Measurements from ENCODE around the gene ANKRD10.

Gene ANKRD10

DNA sequence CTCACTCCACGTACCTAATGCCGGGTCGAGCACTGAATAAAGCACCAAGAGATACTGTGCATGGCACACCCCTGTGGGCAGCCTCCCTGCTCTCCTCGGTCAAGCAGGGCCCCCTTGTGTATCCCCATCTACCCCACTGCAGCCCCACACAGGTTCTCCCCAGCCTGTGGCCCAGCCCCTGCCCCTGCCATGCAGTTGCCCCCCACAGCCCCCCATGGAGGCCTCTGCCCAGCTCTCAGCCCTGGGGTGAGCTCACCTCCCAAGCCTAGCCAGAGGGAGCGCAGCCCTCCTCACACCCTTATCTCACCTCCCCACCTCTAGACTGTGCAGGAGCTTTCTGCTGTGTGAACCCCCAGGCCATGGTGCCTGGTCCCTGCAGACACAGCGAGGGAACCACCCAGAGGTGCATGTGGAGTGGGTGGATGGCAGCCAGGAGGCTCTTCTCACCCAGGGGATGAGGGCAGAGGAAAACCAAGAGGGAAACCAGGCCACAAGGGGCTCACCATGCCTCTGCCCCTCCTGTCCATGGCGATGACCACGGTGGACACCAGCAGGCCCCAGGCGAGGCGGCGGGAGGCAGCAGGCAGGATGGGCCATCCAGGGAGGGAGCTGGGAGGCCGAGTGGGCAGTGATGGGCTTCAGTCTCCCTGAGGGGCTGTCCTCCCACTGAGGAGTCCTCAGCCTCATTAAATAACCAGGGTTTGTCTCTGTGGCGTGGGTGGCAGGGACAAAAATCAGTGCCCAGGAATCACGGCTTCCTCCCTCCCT, 83.2 kb downstream of the ANKRD10 start:
- no peak for DNase-seq (ENCODE audit: low spot score)
- FAIRE-seq = no peak

DNA sequence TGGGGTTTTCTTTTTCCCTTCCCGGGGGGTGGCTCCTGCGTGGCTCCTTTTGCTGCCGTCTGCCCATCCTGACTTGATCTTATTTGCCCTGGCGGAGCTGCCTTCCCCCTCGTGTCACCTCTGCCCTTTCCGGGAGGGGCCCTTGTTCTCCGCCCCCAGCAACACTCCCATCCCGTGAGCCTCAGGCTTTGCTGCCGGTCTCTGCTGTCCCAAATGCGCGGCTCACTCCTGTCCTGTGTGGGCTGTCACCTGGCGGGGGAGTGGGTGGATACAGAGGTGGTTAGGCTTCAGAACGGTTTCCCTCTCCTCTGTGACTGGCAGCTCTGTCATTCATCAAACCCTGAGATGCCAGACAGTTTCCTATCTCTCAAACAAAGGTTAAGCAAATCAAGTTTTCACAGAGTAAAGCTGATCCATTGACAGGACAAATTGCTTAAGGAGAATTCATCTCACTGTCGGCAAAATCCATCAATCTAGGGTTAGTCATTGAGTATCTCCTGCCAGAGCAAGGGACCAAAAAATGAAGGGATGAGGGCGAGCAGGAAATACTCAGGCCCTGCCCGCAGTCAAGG, 84.0 kb downstream of the ANKRD10 start:
- FAIRE-seq = no peak
- no peak for DNase-seq (ENCODE audit: low spot score)

DNA sequence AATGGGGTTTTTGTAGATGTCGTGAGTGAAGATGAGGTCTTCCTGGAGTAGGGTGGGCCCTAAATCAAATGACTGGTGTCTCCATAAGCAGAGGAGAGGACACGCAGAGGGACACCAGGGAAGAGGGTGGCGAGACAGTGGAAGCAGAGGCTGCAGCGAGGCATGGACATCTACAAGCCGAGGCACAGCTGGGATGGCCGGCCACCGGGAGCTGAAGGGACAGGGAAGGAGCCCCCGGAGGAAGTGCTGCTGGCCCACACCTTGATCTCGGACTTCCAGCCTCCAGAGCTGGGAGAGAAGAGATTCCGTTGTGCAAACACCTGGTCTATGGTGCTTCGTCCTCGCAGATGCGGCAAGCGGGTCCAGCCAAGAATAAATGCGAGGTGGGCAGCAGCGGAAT, 84.5 kb downstream of the ANKRD10 start:
- FAIRE-seq (no peak), DNase-seq (ENCODE audit: low spot score) (no peak)

DNA sequence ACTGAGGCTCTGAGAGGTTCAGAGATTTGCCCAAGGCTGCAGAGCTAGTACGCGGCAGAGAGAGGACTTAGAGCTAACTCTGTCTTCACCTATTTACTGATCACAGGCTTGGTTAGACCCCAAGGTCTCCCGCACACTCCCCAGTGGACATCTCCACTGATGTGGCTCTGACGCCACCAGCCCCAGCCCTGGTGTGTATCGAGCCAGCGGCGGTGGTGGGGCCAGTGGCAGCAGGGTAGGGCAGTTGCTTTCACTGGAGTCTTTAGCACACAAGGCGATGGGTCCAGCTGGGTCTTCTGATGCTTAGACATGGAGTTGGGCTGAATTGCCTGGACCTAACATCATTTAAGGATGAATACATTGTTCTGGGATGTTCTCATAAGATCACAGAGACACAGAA, 85.4 kb downstream of the ANKRD10 start:
- FAIRE-seq (no peak), DNase-seq (ENCODE audit: low spot score) (no peak)

DNA sequence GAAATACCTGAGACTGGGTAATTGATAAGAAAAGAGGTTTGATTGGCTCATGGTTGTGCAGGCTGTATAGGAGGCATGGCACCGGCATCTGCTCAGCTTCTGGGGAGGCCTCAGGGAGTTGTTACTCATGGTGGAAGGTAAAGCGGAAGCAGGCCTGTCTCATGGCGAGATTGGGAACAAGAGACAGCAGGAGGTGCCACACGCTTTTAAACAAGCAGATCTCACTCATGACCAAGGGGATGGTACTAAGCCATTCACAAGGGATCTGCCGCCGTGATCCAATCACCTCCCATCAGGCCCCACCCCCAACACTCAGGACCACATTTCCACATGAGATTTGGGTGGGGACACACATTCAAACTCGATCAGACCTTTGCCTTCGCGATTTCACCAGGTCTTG, 86.2 kb downstream of the ANKRD10 start:
- FAIRE-seq (no peak), DNase-seq (ENCODE audit: low spot score) (no peak)

Measured in RCC 7860 (cell line).